ENCODE measurements around the gene ASTN2. TPM values are rescaled to one million over a fixed set of nuclear protein-coding genes. Genes with fewer than 3 reads are reported as not detected.

Gene ASTN2
- polyA plus RNA-seq, 1 experiment, result 12.8 TPM

DNA sequence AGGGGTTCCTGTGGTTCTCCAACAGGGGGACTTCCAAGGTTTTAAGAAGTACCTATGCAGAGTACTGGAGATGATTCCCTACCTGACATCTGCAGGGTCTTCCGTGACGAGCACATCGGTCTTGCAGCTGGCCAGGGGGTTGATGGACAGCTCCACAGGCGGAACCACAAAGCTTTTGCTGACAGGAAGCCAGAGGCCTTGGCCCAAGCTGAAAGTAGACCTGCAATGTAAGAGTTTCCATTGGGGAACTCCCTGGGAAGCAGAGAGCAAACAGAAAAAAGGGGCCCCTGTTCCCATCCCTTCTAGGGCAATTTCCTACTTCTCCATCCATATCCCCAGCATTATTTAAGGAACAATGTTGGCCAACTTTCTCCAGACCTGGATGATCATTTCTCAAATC is 439.7 kb downstream of the ASTN2 start:
- Histone ChIP-seq H3K36me3 (ENCODE audit: control insufficient read depth, insufficient read depth, low read length) (no peaks in the 10 kb centered on the region), H3K4me3 (ENCODE audit: low read depth, low read length) (no peak overlapping the region), H3K27me3 (ENCODE audit: control insufficient read depth, insufficient read depth, low read length) (no peaks in the 10 kb centered on the region)
- POLR2A ChIA-PET, result no interaction called here
- TF ChIP-seq, protein P1, sequence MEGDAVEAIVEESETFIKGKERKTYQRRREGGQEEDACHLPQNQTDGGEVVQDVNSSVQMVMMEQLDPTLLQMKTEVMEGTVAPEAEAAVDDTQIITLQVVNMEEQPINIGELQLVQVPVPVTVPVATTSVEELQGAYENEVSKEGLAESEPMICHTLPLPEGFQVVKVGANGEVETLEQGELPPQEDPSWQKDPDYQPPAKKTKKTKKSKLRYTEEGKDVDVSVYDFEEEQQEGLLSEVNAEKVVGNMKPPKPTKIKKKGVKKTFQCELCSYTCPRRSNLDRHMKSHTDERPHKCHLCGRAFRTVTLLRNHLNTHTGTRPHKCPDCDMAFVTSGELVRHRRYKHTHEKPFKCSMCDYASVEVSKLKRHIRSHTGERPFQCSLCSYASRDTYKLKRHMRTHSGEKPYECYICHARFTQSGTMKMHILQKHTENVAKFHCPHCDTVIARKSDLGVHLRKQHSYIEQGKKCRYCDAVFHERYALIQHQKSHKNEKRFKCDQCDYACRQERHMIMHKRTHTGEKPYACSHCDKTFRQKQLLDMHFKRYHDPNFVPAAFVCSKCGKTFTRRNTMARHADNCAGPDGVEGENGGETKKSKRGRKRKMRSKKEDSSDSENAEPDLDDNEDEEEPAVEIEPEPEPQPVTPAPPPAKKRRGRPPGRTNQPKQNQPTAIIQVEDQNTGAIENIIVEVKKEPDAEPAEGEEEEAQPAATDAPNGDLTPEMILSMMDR (IDR thresholded peaks at IDR 0.05; ENCODE audit: insufficient read depth, low read depth, low read length), result no peak
- CTCF ChIA-PET, result no interaction called here
- DNase-seq (ENCODE audit: low read depth), result no peak

DNA sequence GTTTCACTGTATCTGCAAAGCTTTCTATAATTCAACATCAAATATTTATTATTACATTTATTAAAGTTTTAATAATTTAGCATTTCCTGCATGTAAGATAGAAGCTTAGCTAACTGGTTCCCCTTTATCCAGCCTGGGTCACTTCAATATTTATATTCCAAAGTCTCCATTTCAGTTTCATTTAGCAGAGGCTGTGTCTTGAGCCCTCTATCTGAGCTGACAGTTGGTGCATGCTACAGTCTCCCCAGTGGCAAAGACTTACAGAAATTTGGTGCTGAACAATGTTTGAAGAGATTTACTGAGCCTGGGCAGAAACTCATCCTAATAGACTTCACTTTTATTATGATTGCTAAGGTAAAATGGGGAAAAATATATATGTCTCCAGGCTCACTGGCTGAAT is 448.7 kb downstream of the ASTN2 start:
- Histone ChIP-seq H3K27me3 (ENCODE audit: control insufficient read depth, insufficient read depth, low read length) (no peaks in the 10 kb centered on the region), H3K36me3 (ENCODE audit: control insufficient read depth, insufficient read depth, low read length) (no peaks in the 10 kb centered on the region), H3K4me3 (ENCODE audit: low read depth, low read length) (no peak overlapping the region)
- POLR2A ChIA-PET, result no interaction called here
- CTCF ChIA-PET, result interaction anchor here (1.0 kb wide), 1 partner anchor 12 kb away, joined by 3 read pairs; no protein-coding TSS in a partner anchor
- TF ChIP-seq, protein P1 (IDR thresholded peaks at IDR 0.05; ENCODE audit: insufficient read depth, low read depth, low read length), result no peak
- DNase-seq (ENCODE audit: low read depth), result no peak

DNA sequence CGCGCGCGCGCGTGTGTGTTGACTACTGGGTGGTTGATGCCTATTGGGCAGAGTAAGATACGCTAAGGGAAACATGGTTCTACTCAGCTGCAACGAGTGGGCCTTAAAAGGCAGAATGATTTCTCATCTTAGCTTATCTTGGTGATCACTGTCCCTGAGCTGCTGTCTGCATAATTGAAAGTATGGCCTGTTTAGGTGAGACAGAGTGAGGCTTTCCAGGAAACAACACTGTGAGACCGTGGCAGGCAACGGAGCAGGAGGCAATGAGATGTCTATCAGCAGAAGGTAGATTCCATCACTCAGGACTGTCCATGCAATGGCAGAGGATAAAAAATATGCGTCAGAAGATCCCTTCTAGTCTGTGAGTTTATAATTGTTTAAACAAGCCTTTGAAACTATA is 450.6 kb downstream of the ASTN2 start:
- DNase-seq (ENCODE audit: low read depth), result no peak
- H3K36me3 ChIP-seq (ENCODE audit: control insufficient read depth, insufficient read depth, low read length), result no peaks in the 10 kb centered on the region
- ChIA-PET POLR2A (no interaction called here), CTCF (no interaction called here)
- TF ChIP-seq, protein P1 (IDR thresholded peaks at IDR 0.05; ENCODE audit: insufficient read depth, low read depth, low read length), result no peak
- no peak overlapping the region for H3K4me3 ChIP-seq (ENCODE audit: low read depth, low read length)
- H3K27me3 ChIP-seq (ENCODE audit: control insufficient read depth, insufficient read depth, low read length), result no peaks in the 10 kb centered on the region

DNA sequence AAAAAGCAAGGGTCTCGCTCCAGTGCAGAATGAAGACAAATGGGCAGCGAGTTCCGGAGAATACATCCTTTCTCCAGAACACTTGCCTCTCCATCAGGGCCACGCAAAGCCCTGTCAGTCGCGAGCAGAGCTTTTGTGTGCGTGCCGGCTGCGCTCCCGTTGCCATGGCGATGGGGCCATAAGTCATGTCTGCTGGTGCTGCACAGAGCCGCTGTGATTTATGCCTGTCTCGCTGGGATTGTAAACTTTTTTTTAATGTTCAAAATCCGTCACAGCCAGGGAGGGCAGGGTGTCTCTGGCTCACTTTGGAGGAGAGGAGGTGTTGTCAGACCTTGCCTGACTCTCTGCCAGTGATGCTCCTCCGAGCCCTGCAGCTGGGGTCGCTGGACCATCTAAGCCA is 455.0 kb downstream of the ASTN2 start:
- TF ChIP-seq, protein P1 (IDR thresholded peaks at IDR 0.05; ENCODE audit: insufficient read depth, low read depth, low read length), result no peak
- POLR2A ChIA-PET, result no interaction called here
- no peak for DNase-seq (ENCODE audit: low read depth)
- CTCF ChIA-PET, result no interaction called here
- H3K4me3 ChIP-seq (ENCODE audit: low read depth, low read length), result no peak overlapping the region
- no peaks in the 10 kb centered on the region for H3K36me3 ChIP-seq (ENCODE audit: control insufficient read depth, insufficient read depth, low read length)
- no peaks in the 10 kb centered on the region for H3K27me3 ChIP-seq (ENCODE audit: control insufficient read depth, insufficient read depth, low read length)

DNA sequence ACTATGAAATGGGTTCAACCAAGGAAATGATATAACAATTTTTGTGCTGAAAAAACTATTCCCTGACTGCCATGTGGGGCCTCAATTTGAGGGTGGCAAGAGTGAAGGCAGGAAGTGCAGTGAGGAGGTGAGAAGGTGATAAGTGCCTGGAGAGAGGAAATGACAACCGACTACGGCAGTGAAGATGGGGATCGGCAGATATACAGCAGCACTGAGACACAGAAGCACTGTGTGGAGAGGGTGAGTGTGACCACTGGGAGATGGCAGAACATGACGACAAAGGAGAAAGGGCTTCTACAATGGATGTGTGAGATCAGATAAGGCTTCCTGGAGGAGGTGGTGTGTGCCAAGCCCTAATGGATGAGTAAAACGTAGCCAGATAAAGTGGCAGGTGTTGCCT is 456.0 kb downstream of the ASTN2 start:
- ChIA-PET CTCF (no interaction called here), POLR2A (no interaction called here)
- no peak for DNase-seq (ENCODE audit: low read depth)
- H3K36me3 ChIP-seq (ENCODE audit: control insufficient read depth, insufficient read depth, low read length), result no peaks in the 10 kb centered on the region
- H3K27me3 ChIP-seq (ENCODE audit: control insufficient read depth, insufficient read depth, low read length), result no peaks in the 10 kb centered on the region
- no peak overlapping the region for H3K4me3 ChIP-seq (ENCODE audit: low read depth, low read length)
- TF ChIP-seq, protein P1 (IDR thresholded peaks at IDR 0.05; ENCODE audit: insufficient read depth, low read depth, low read length), result no peak
